Activated CD4-positive, alpha-beta T cell treated with anti-CD3 and anti-CD28 coated beads, Interleukin-2, amount 50 U/mL, for 24 hours (primary cell): Measurements from ENCODE around the gene ZNF101.

Experiments
- DNase-seq, 2 donors: peaks; one replicate each; pipeline ENCODE4 v3.0.0-alpha.2; 2020; ENCODE audit warnings: low read depth in 1 of 2, low spot score in 1 of 2

The ZNF101 gene

GRCh38 chr19:19704836-19705235 is 36.2 kb downstream of the ZNF101 start:
- no peak for DNase-seq

GRCh38 chr19:19710506-19710905 is 41.9 kb downstream of the ZNF101 start:
- no peak for DNase-seq

- no peak for DNase-seq
Measured at GRCh38 chr19:19711306-19711933, 42.8 kb downstream of the ZNF101 start.

GRCh38 chr19:19711934-19712828 is 43.5 kb downstream of the ZNF101 start:
- no peak for DNase-seq

GRCh38 chr19:19719798-19720197 is 51.2 kb downstream of the ZNF101 start:
- DNase-seq: no peak

GRCh38 chr19:19721896-19722295 is 53.3 kb downstream of the ZNF101 start:
- no peak for DNase-seq

GRCh38 chr19:19732579-19733501 is 64.2 kb downstream of the ZNF101 start, which contains the start of gene ZNF14:
TSS of gene ZNF14 (minus strand) at chr19:19733112. CDS start at chr19:19732958, 154 bp downstream.
- peak; percentile 76 to 91 for DNase-seq
